ENCODE data around the gene CPPED1.
A peak's percentile ranks its signal among the peaks of the same experiment; 100 is the strongest.

Gene CPPED1

GRCh38 chr16:12732600-12732999 is 71.1 kb downstream of the CPPED1 start:
- DNase-seq (ENCODE audit: low spot score): no peak

- DNase-seq (ENCODE audit: low spot score): peak; percentile 76
These were observed 74.2 kb downstream of the CPPED1 start for GRCh38 chr16:12729448-12729847.

GRCh38 chr16:12728469-12728868 is 75.2 kb downstream of the CPPED1 start:
- DNase-seq (ENCODE audit: low spot score): no peak

GRCh38 chr16:12724226-12724625 is 79.5 kb downstream of the CPPED1 start:
- DNase-seq (ENCODE audit: low spot score): no peak

- no peak for DNase-seq (ENCODE audit: low spot score)
These were observed 80.0 kb downstream of the CPPED1 start for GRCh38 chr16:12723681-12724080.

GRCh38 chr16:12721841-12722421 is 81.8 kb downstream of the CPPED1 start:
- no peak for DNase-seq (ENCODE audit: low spot score)

- DNase-seq (ENCODE audit: low spot score): no peak
These were observed 83.7 kb downstream of the CPPED1 start for GRCh38 chr16:12719972-12720371.

GRCh38 chr16:12716658-12717057 is 87.0 kb downstream of the CPPED1 start:
- DNase-seq (ENCODE audit: low spot score): no peak

- no peak for DNase-seq (ENCODE audit: low spot score)
These were observed 93.9 kb downstream of the CPPED1 start for GRCh38 chr16:12709807-12710206.

- no peak for DNase-seq (ENCODE audit: low spot score)
These were observed 95.4 kb downstream of the CPPED1 start for GRCh38 chr16:12708266-12708665.

GRCh38 chr16:12706628-12707027 is 97.1 kb downstream of the CPPED1 start:
- no peak for DNase-seq (ENCODE audit: low spot score)

- no peak for DNase-seq (ENCODE audit: low spot score)
These were observed 99.1 kb downstream of the CPPED1 start for GRCh38 chr16:12704492-12705111.

- DNase-seq (ENCODE audit: low spot score): no peak
These were observed 99.8 kb downstream of the CPPED1 start for GRCh38 chr16:12703935-12704334.

GRCh38 chr16:12700161-12700560 is 103.5 kb downstream of the CPPED1 start:
- no peak for DNase-seq (ENCODE audit: low spot score)

- no peak for DNase-seq (ENCODE audit: low spot score)
These were observed 104.5 kb downstream of the CPPED1 start for GRCh38 chr16:12699161-12699560.

- DNase-seq (ENCODE audit: low spot score): no peak
These were observed 106.2 kb downstream of the CPPED1 start for GRCh38 chr16:12697437-12697836.

GRCh38 chr16:12695454-12695853 is 108.2 kb downstream of the CPPED1 start:
- no peak for DNase-seq (ENCODE audit: low spot score)

GRCh38 chr16:12690024-12690423 is 113.7 kb downstream of the CPPED1 start:
- DNase-seq (ENCODE audit: low spot score): no peak

GRCh38 chr16:12688951-12689850 is 114.5 kb downstream of the CPPED1 start:
- DNase-seq (ENCODE audit: low spot score): no peak

- DNase-seq (ENCODE audit: low spot score): no peak
These were observed 117.9 kb downstream of the CPPED1 start for GRCh38 chr16:12685806-12686205.

GRCh38 chr16:12682432-12683165 is 121.1 kb downstream of the CPPED1 start:
- DNase-seq (ENCODE audit: low spot score): no peak

- no peak for DNase-seq (ENCODE audit: low spot score)
These were observed 122.0 kb downstream of the CPPED1 start for GRCh38 chr16:12681653-12682052.

Data from AG08395 (cell line).